IMR-90 (cell line): Measurements from ENCODE around the gene FBXW5. TPM values are rescaled to one million over a fixed set of nuclear protein-coding genes. Genes with fewer than 3 reads are reported as not detected.

Experiments
- ATAC-seq: fragments of 200-7000 bp; cut with Tn5 transposase; 2 replicates; pipeline ENCODE4 v1.9.1; 2020; ENCODE audit warnings: low read depth, mild to moderate bottlenecking, moderate library complexity
- BruUV-seq: library from RNA; stranded (reverse); fragments of 400-500 nt; replicated peaks from 2 replicates; lab custom pipeline; 2021; lab: Mats Ljungman, UMichigan
- CTCF ChIA-PET: fragments of 300-600 bp; formaldehyde crosslinking; extraction: SDS; loops from one replicate; lab custom pipeline; 2021; ENCODE audit warnings: antibody characterized with exemption; lab: Yijun Ruan, JAX
- POLR2A ChIA-PET: fragments of 300-600 bp; sonication (Branson Sonifier 250); formaldehyde crosslinking; loops from one replicate; lab custom pipeline; 2022; ENCODE audit warnings: antibody characterized with exemption; ENCODE audit not compliant: unreplicated experiment; lab: Charles Lee
- DNase-seq: peaks from one replicate; pipeline ENCODE4 v3.0.0; 2013
- H2AFZ ChIP-seq: replicated peaks from 2 replicates; pipeline ENCODE3; 2013; ENCODE audit warnings: low read length, mild to moderate bottlenecking; ENCODE audit not compliant: poor library complexity
- H2AK5ac ChIP-seq: 2 replicates; pipeline ENCODE4 v1.6.1; 2013; ENCODE audit warnings: low read depth, low read length, inconsistent platforms
- H2AK9ac ChIP-seq: replicated peaks from 2 replicates; pipeline ENCODE3; 2013; ENCODE audit warnings: mild to moderate bottlenecking, low read depth, low read length, moderate library complexity; ENCODE audit not compliant: poor library complexity
- H2BK120ac ChIP-seq: 2 replicates; pipeline ENCODE4 v1.6.1; 2013; ENCODE audit warnings: low read depth, low read length, inconsistent platforms
- H2BK15ac ChIP-seq: 3 replicates; pipeline ENCODE4 v1.6.1; 2013; ENCODE audit warnings: low read depth, low read length, inconsistent platforms
- H2BK20ac ChIP-seq: 2 replicates; pipeline ENCODE4 v1.6.1; 2013; ENCODE audit warnings: low read depth, mild to moderate bottlenecking, inconsistent platforms, low read length, moderate library complexity
- H2BK5ac ChIP-seq: 2 replicates; pipeline ENCODE4 v1.6.1; 2013; ENCODE audit warnings: mild to moderate bottlenecking, low read depth, low read length, inconsistent platforms; ENCODE audit not compliant: poor library complexity, severe bottlenecking
- H3K14ac ChIP-seq: replicated peaks from 2 replicates; pipeline ENCODE4 v1.6.1; 2013; ENCODE audit warnings: low read depth, low read length, inconsistent platforms
- H3K18ac ChIP-seq: 2 replicates; pipeline ENCODE4 v1.6.1; 2013; ENCODE audit warnings: low read depth, low read length, control low read depth
- H3K23ac ChIP-seq: 2 replicates; pipeline ENCODE4 v1.6.1; 2013; ENCODE audit warnings: low read depth, low read length, inconsistent platforms
- H3K27ac ChIP-seq: 2 replicates; pipeline ENCODE4 v1.5.1; 2013; ENCODE audit warnings: mild to moderate bottlenecking, control low read depth, low read length; ENCODE audit not compliant: insufficient read depth
- H3K27me3 ChIP-seq: 2 replicates; pipeline ENCODE4 v1.6.1; 2013; ENCODE audit warnings: low read length; ENCODE audit not compliant: control insufficient read depth, insufficient read depth
- H3K36me3 ChIP-seq: 2 replicates; pipeline ENCODE4 v1.6.1; 2013; ENCODE audit warnings: low read length, mixed read lengths; ENCODE audit not compliant: control insufficient read depth, insufficient read depth
- H3K4ac ChIP-seq: 2 replicates; pipeline ENCODE4 v1.6.1; 2013; ENCODE audit warnings: low read depth, low read length, inconsistent platforms
- H3K4me1 ChIP-seq: 2 replicates; pipeline ENCODE4 v1.6.1; 2013; ENCODE audit warnings: low read length, mixed read lengths; ENCODE audit not compliant: control insufficient read depth, insufficient read depth
- H3K4me2 ChIP-seq: 2 replicates; pipeline ENCODE4 v1.6.1; 2013; ENCODE audit warnings: low read depth, mild to moderate bottlenecking, control low read depth, low read length, moderate library complexity
- H3K4me3 ChIP-seq: 2 replicates; pipeline ENCODE4 v1.5.1; 2013; ENCODE audit warnings: low read depth, mild to moderate bottlenecking, control low read depth, low read length, moderate library complexity; ENCODE audit not compliant: insufficient read depth
- H3K56ac ChIP-seq: 2 replicates; pipeline ENCODE4 v1.6.1; 2013; ENCODE audit warnings: low read length, inconsistent platforms; ENCODE audit not compliant: insufficient read depth; ENCODE audit errors: extremely low read depth
- H3K79me1 ChIP-seq, 2 experiments: 2 replicates each; pipeline ENCODE4 v1.6.1; 2013; ENCODE audit warnings: low read length in 2 of 2, inconsistent platforms in 1 of 2, low read depth in 1 of 2
- H3K9ac ChIP-seq: 2 replicates; pipeline ENCODE4 v1.6.1; 2013; ENCODE audit warnings: low read depth, low read length, control low read depth
- H3K9me1 ChIP-seq: 2 replicates; pipeline ENCODE4 v1.6.1; 2013; ENCODE audit warnings: low read length, inconsistent platforms; ENCODE audit not compliant: insufficient read depth
- H3K9me3 ChIP-seq: 2 replicates; pipeline ENCODE4 v1.6.1; 2013; ENCODE audit warnings: low read length; ENCODE audit not compliant: control insufficient read depth, insufficient read depth
- H4K20me1 ChIP-seq: 2 replicates; pipeline ENCODE4 v1.6.1; 2013; ENCODE audit warnings: low read length, inconsistent platforms; ENCODE audit not compliant: insufficient read depth
- H4K5ac ChIP-seq: 2 replicates; pipeline ENCODE4 v1.6.1; 2013; ENCODE audit warnings: mild to moderate bottlenecking, low read depth, low read length, control low read depth
- H4K8ac ChIP-seq, 2 experiments: 2 replicates each; pipeline ENCODE4 v1.6.1; 2013; ENCODE audit warnings: low read depth in 2 of 2, low read length in 2 of 2, control low read depth in 1 of 2, inconsistent platforms in 1 of 2
- H4K91ac ChIP-seq: 2 replicates; pipeline ENCODE4 v1.6.1; 2013; ENCODE audit warnings: low read depth, low read length, inconsistent platforms; ENCODE audit not compliant: insufficient read depth
- ELK1 ChIP-seq: fragments of 150-350 bp; IDR thresholded peaks from 2 replicates; pipeline ENCODE4 v1.6.1; 2016; ENCODE audit warnings: low read depth, mild to moderate bottlenecking, low read length, moderate library complexity, borderline replicate concordance
- MAFK ChIP-seq: IDR thresholded peaks from 2 replicates; pipeline ENCODE4 v1.6.1; 2012; ENCODE audit warnings: low read depth, low read length, improper control_type of control experiment
- RAD21 ChIP-seq: IDR thresholded peaks from 2 replicates; pipeline ENCODE4 v1.6.1; 2012; ENCODE audit warnings: low read length, improper control_type of control experiment
- WGBS, 2 experiments: methylation state at CpG; one replicate each; pipeline versions ENCODE4 v1.1.5 to v1.1.7; 2013; ENCODE audit warnings: missing lambda C conversion rate in 2 of 2; ENCODE audit not compliant: insufficient read length in 1 of 2; ENCODE audit errors: extremely low coverage in 2 of 2; 5-methylcytosine and 5-hydroxymethylcytosine counted together
- dilution Hi-C: fragments of 300-500 bp; cut with HindIII; formaldehyde crosslinking; loops from one replicate; pipeline ENCODE4 v1.14.3; 2018; ENCODE audit warnings: low sequenced_read_pairs; ENCODE audit not compliant: unreplicated experiment
- in situ Hi-C: fragments of 300-500 bp; cut with MboI; formaldehyde crosslinking; loops from 3 replicates; pipeline ENCODE4 v1.14.3; 2019; ENCODE audit warnings: low sequenced_read_pairs, inconsistent platforms, mixed read lengths
- intact Hi-C: fragments of 100-400 bp; cut with micrococcal nuclease; formaldehyde crosslinking; loops from 2 replicates; pipeline ENCODE4 v1.10.0; 2022
- polyA plus RNA-seq, 3 experiments: library from polyadenylated mRNA; depleted of rRNA; stranded (reverse); fragments of >200 nt; gene quantifications; 2 replicates each; pipeline ENCODE4 v1.2.3, GENCODE V29; 2012; ENCODE audit warnings: low replicate concordance in 1 of 3
- total RNA-seq: library from RNA; depleted of rRNA; stranded (reverse); fragments of >200 nt; gene quantifications from 2 replicates; pipeline ENCODE4 v1.2.3, GENCODE V29; 2012

FBXW5 gene
- total and polyA plus RNA-seq, 2 of the 4 experiments (the other 2 are of a cell fraction) = 65.1 to 80.2 TPM

- Histone ChIP-seq H3K23ac (no peak overlapping the region), H3K79me1 (peaks cover 6 to 20% of the 10 kb centered on the region in 2 experiments; a peak in 3 of 4 replicates), H2BK5ac (no peak overlapping the region), H4K20me1 (peaks cover 5% of the 10 kb centered on the region), H3K4me1 (no peaks in the 10 kb centered on the region), H2BK15ac (no peak overlapping the region), H3K56ac (no peak overlapping the region), H3K27ac (no peak overlapping the region), H3K9ac (no peak overlapping the region), H3K9me1 (no peaks in the 10 kb centered on the region), H3K4me3 (no peak overlapping the region), H3K27me3 (no peaks in the 10 kb centered on the region), H2BK20ac (no peak overlapping the region), H2AK9ac (no peak overlapping the region), H4K8ac (no peak overlapping the region), H2AFZ (no peak overlapping the region), H3K36me3 (peaks cover 37% of the 10 kb centered on the region), H3K14ac (no peak overlapping the region), H2BK120ac (no peak overlapping the region), H4K91ac (no peak overlapping the region), H4K5ac (no peak overlapping the region), H2AK5ac (no peak overlapping the region), H3K4ac (no peak overlapping the region), H3K9me3 (no peaks in the 10 kb centered on the region), H3K18ac (no peak overlapping the region), H3K4me2 (no peak overlapping the region)
- 95% methylated on average over 12 of the region's 15 CpGs; no CpG with 5 or more reads in 1 of the 2 experiments for WGBS, 2 experiments
- ChIA-PET POLR2A (no interaction called here), CTCF (no interaction called here)
- ATAC-seq (no peak), DNase-seq (no peak)
- in situ Hi-C loops = no loop called here
- dilution Hi-C loops = no loop called here
- no peak for TF ChIP-seq ELK1
- TF ChIP-seq MAFK = no peak
- TF ChIP-seq RAD21 = no peak
- intact Hi-C loops = no loop called here
- BruUV-seq = no TSS peak
Measured at GRCh38 chr9:136920069-136920468, 24.5 kb downstream of the FBXW5 start.
